HUES48 (cell line): Measurements from ENCODE around the gene SPRED3.
"Not testable (repeated sequence)": the region's sequence is repeated elsewhere in the genome, so short reads cannot be mapped to it uniquely, and the experiment has no call there.

Experiments
- H3K27ac ChIP-seq: one replicate; pipeline ENCODE4 v1.7.0; 2013; ENCODE audit warnings: low read depth, low read length, inconsistent platforms
- H3K27me3 ChIP-seq: 2 replicates; pipeline ENCODE4 v1.6.1; 2013; ENCODE audit warnings: mild to moderate bottlenecking, low read length; ENCODE audit not compliant: control insufficient read depth, insufficient read depth
- H3K36me3 ChIP-seq: 2 replicates; pipeline ENCODE4 v1.6.1; 2013; ENCODE audit warnings: low read length; ENCODE audit not compliant: control insufficient read depth, insufficient read depth
- H3K4me1 ChIP-seq: 2 replicates; pipeline ENCODE4 v1.6.1; 2013; ENCODE audit warnings: mild to moderate bottlenecking, low read length; ENCODE audit not compliant: control insufficient read depth, insufficient read depth
- H3K4me3 ChIP-seq: 2 replicates; pipeline ENCODE4 v1.5.1; 2013; ENCODE audit warnings: mild to moderate bottlenecking, low read depth, low read length
- H3K9ac ChIP-seq: 2 replicates; pipeline ENCODE4 v1.6.1; 2013; ENCODE audit warnings: mild to moderate bottlenecking, low read depth, low read length, moderate library complexity
- H3K9me3 ChIP-seq: 2 replicates; pipeline ENCODE4 v1.6.1; 2013; ENCODE audit warnings: low read length; ENCODE audit not compliant: control insufficient read depth, insufficient read depth

SPRED3 gene

GRCh38 chr19:38424272-38424671 is 35.8 kb downstream of the SPRED3 start:
- Histone ChIP-seq H3K4me1 (peaks cover 12% of the 10 kb centered on the region; the same call in 1 of the 2 replicates), H3K9ac (no peak overlapping the region), H3K27ac (no peak overlapping the region), H3K27me3 (no peaks in the 10 kb centered on the region), H3K4me3 (no peak overlapping the region), H3K9me3 (no peaks in the 10 kb centered on the region), H3K36me3 (no peaks in the 10 kb centered on the region)

GRCh38 chr19:38425222-38425809 is 36.8 kb downstream of the SPRED3 start:
- Histone ChIP-seq H3K9ac (no peak overlapping the region), H3K4me1 (peaks cover 12% of the 10 kb centered on the region; the same call in 1 of the 2 replicates), H3K27me3 (no peaks in the 10 kb centered on the region), H3K36me3 (no peaks in the 10 kb centered on the region), H3K27ac (no peak overlapping the region), H3K9me3 (no peaks in the 10 kb centered on the region), H3K4me3 (no peak overlapping the region)

GRCh38 chr19:38425810-38426466 is 37.4 kb downstream of the SPRED3 start, which contains the start of gene RASGRP4:
Gene RASGRP4, minus strand, starts transcription at chr19:38426219. Its CDS starts 128 bp downstream, at chr19:38426091.
- H3K4me3 ChIP-seq: no peak within 1 kb of the TSS
- no peaks in the 10 kb centered on the region for H3K27me3 ChIP-seq
- H3K9ac ChIP-seq: no peak within 1 kb of the TSS
- H3K4me1 ChIP-seq: peaks cover 12% of the 10 kb centered on the region; the same call in 1 of the 2 replicates
- no peaks in the 10 kb centered on the region for H3K36me3 ChIP-seq
- H3K27ac ChIP-seq: no peak within 1 kb of the TSS
- no peaks in the 10 kb centered on the region for H3K9me3 ChIP-seq

GRCh38 chr19:38427035-38427677 is 38.7 kb downstream of the SPRED3 start:
- H3K27ac ChIP-seq, H3K4me3 ChIP-seq, H3K27me3 ChIP-seq, H3K36me3 ChIP-seq, H3K9ac ChIP-seq, H3K9me3 ChIP-seq: not testable (repeated sequence)
- H3K4me1 ChIP-seq: peaks cover 12% of the 10 kb centered on the region; the same call in 1 of the 2 replicates

GRCh38 chr19:38429055-38429810 is 40.7 kb downstream of the SPRED3 start:
- no peak overlapping the region for H3K9ac ChIP-seq
- no peak overlapping the region for H3K27ac ChIP-seq
- H3K4me3 ChIP-seq: no peak overlapping the region
- H3K9me3 ChIP-seq: no peaks in the 10 kb centered on the region
- H3K27me3 ChIP-seq: no peaks in the 10 kb centered on the region
- H3K36me3 ChIP-seq: no peaks in the 10 kb centered on the region
- peaks cover 17% of the 10 kb centered on the region for H3K4me1 ChIP-seq

GRCh38 chr19:38429811-38430156 is 41.3 kb downstream of the SPRED3 start:
- Histone ChIP-seq H3K4me1 (peaks cover 20% of the 10 kb centered on the region), H3K36me3 (no peaks in the 10 kb centered on the region)

GRCh38 chr19:38430931-38431330 is 42.4 kb downstream of the SPRED3 start:
- no peak overlapping the region for H3K27ac ChIP-seq
- no peaks in the 10 kb centered on the region for H3K27me3 ChIP-seq
- H3K4me1 ChIP-seq: peaks cover 18% of the 10 kb centered on the region
- no peak overlapping the region for H3K9ac ChIP-seq
- no peaks in the 10 kb centered on the region for H3K9me3 ChIP-seq
- no peak overlapping the region for H3K4me3 ChIP-seq
- no peaks in the 10 kb centered on the region for H3K36me3 ChIP-seq

More at GRCh38 chr19:38429811-38430156, 41.3 kb downstream of the SPRED3 start:
- Histone ChIP-seq H3K27me3 (no peaks in the 10 kb centered on the region), H3K9me3 (no peaks in the 10 kb centered on the region), H3K9ac (no peak overlapping the region), H3K4me3 (no peak overlapping the region), H3K27ac (no peak overlapping the region)

GRCh38 chr19:38433268-38433733 is 44.8 kb downstream of the SPRED3 start, which contains the start of gene RYR1:
Gene RYR1, plus strand, starts transcription at chr19:38433691. Its CDS starts 139 bp downstream, at chr19:38433830.
- H3K9me3 ChIP-seq: no peaks in the 10 kb centered on the region
- H3K4me1 ChIP-seq: peaks cover 12% of the 10 kb centered on the region
- 0 out of 2 replicates have a peak within 1 kb of the TSS, but pooled peaks have one; percentile 1 for H3K9ac ChIP-seq
- H3K27me3 ChIP-seq: no peaks in the 10 kb centered on the region
- H3K36me3 ChIP-seq: 0 out of 2 replicates have a peak, but pooled peaks cover 5% of the 10 kb centered on the region
- peak within 1 kb of the TSS; percentile 81 for H3K27ac ChIP-seq
- peak within 1 kb of the TSS; percentile 65 for H3K4me3 ChIP-seq

- Histone ChIP-seq H3K4me1 (peaks cover 12% of the 10 kb centered on the region), H3K27me3 (no peaks in the 10 kb centered on the region), H3K9me3 (no peaks in the 10 kb centered on the region), H3K9ac (peak overlapping the region; percentile 57; the same call in 1 of the 2 replicates), H3K27ac (peak overlapping the region; percentile 81), H3K36me3 (0 out of 2 replicates have a peak, but pooled peaks cover 5% of the 10 kb centered on the region), H3K4me3 (peak overlapping the region; percentile 65)
Observed at GRCh38 chr19:38434549-38435051, 46.1 kb downstream of the SPRED3 start.

- H3K9ac ChIP-seq: no peak overlapping the region
- no peak overlapping the region for H3K27ac ChIP-seq
- peaks cover 12% of the 10 kb centered on the region for H3K4me1 ChIP-seq
- 0 out of 2 replicates have a peak, but pooled peaks cover 5% of the 10 kb centered on the region for H3K36me3 ChIP-seq
- no peaks in the 10 kb centered on the region for H3K27me3 ChIP-seq
- H3K4me3 ChIP-seq: no peak overlapping the region
- H3K9me3 ChIP-seq: no peaks in the 10 kb centered on the region
Observed at GRCh38 chr19:38437295-38437694, 48.8 kb downstream of the SPRED3 start.
